Non-pigmented ciliary epithelial cell (primary cell): ENCODE results near the gene SYNPO.
A peak's percentile ranks its signal among the peaks of the same experiment; 100 is the strongest.

Experiments
- DNase-seq: peaks from one replicate; pipeline ENCODE4 v3.0.0-alpha.2; 2010; ENCODE audit warnings: low read depth

The SYNPO gene

DNA sequence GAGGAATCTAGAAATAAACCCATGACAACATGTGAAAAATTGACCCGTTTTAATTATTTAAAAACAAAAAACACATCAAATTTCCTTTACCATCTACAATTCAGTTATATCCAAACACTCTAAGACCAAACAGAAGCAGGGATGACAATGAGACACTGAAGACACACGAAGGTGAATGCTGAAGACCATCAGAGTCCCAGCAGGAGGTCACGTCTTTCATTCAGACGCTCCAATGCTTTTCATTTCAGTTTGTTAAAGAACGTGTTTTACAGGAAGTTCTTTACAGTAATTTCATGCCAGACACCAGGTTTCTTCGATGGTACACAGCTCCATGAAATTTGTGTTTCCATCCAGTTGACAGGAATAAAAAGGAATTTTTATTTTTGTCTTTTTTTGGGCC is 50.3 kb downstream of the SYNPO start:
- no peak for DNase-seq

DNA sequence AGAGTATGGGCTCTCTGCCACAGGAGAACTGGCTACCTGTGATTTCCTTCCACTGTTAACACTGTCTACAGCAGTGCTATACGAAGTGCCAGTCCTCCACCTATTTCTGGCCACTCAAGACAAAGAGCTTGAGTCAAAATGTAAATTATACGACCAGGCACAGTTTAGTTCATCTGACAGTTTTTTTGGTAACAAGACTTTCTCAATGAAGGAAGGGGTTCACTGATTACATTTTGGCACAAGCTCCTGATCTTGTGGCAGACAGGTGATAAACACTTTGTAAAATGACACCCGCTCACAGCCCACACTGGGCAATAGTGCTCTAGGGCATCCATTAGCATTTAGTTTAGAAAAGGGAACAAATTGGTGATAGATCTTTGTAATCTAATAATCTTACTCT is 51.8 kb downstream of the SYNPO start:
- no peak for DNase-seq

DNA sequence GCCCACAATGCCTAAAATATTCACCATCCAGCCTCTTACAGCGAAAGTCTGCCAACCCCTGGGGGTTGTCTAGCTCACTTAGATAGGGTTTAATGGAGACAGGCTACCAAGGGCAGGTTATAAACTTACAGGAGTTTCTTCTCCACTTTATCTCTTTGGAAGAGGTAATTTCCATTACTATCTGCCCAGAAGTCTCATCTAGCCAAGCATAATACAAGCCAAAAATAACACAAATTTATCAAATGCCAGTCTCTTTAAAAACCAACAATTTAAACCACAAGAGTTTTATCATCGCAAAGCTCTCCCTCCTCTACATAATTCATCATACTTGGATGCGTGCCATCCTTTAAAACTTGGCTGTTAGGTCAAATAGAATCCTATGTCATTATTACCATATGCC is 54.2 kb downstream of the SYNPO start:
- no peak for DNase-seq

DNA sequence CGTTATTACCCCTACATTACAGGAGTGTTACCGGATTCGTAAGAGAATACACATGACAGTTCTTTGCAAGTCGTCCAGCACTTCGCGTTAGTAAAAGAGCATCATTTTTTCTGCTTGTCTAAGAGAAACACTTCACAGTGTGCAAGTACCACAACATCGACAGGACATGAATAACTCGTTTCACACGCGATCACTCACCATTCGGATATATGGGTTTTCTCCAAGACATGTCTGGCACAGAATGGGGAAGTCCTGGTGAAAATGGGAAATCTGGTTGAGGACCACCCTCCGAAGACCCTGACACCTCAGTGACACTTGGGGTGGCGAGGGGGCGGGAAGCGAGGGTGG is 59.8 kb downstream of the SYNPO start:
- DNase-seq: no peak

DNA sequence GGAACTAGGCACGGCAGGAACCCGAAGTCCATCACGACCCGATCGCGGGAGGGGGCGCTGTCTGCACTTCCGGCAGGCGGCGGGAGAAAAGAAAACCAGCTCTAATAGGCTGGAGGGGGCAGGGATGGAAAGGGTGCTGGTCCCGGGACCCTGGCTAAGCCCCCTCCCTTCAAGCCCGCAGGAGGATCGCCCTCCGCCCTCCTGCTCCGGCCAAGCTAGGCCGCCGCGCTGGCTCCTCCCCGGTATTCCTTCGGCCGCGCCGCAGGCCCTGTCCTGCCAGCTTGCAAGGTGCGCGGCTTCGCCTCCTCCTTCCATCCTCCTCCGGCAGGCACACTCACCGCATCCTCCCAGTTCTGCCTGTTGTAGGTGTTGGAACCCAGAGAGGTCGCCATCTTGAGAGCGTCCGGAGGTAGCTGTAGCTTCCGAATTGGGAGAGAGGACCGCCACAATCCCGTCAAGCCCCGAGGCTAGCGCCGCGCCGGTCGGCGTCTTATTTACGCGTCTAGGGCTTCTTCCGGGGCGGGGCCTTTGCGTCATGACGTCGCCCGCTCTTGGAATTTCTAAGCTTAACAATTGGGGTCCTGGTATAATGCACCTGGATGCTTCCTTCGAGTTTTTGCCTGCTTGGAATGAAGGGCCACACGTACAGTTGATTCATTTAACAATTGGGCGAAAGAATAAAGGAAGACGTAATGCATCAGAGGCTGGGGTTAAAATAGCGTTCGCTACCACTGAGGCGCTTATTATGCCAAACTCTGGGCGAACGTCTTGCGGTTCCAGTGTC is 60.3 kb downstream of the SYNPO start, which contains the start of gene RBM22:
TSS of gene RBM22 (minus strand) at position 469 of the 784 bp plus-strand sequence. CDS start at position 392, 77 bp downstream.
- peak; percentile 48 for DNase-seq

DNA sequence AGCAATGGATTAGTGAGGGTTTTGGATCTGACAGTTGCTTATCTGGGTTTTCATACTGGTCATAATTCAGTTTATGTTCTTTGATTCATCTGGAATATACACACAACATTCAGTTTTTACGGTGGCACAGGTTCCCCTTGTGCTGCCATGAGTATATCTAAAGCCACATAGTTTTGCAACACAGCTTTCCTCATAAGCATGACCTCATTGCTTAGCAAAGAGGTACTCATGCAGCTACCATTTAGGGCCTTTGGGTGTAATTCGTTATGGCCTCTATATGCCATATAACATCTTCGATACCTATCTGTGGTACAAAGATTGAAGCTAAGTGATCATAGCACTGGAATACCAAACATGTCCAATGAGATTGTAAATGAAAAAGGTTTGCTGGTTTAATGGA is 63.3 kb downstream of the SYNPO start:
- no peak for DNase-seq

DNA sequence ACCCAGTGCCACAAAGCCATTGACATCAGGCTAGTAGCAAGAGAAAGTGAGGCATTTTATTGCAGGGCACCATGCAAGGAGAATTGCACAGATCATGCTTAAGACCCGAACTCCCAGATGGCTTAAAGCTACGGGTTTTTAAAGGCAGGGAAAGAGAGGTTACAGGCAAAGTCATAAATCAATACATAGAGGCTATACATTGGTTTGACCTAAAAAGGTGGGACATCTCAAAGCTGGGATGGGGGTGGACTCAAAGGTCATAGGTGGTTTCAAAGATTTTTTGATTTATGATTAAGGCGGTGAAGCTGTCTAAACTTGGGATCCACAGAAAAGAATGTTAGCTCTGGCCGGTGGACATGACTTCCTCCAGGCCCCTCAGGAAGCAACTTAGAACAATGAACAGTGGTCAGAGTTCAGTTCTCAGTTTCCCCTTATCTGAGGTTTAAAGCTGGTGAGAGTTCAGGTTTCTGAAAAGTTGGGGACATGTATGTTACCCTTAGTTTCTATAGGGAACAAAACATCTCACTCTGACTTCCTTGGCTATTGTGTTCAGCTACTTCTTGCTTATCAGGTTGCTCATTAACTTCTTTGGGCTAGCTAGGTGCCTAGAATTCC is 66.4 kb downstream of the SYNPO start:
- DNase-seq: no peak
